Trophoblast cell (in vitro differentiated cells and primary cell): ENCODE data around the gene WDR20.

Source experiments
- DNase-seq, 2 donors: peaks; one replicate each; pipeline ENCODE4 v3.0.0-alpha.2; 2016
- H2AFZ ChIP-seq: 2 replicates; pipeline ENCODE4 v1.6.1; 2013; ENCODE audit warnings: low read length, moderate library complexity, mild to moderate bottlenecking; ENCODE audit not compliant: insufficient read depth, poor library complexity
- H2AK5ac ChIP-seq: 2 replicates; pipeline ENCODE4 v1.6.1; 2013; ENCODE audit warnings: mild to moderate bottlenecking, low read length
- H2BK120ac ChIP-seq: 2 replicates; pipeline ENCODE4 v1.6.1; 2013; ENCODE audit warnings: low read length, mild to moderate bottlenecking, moderate library complexity; ENCODE audit not compliant: insufficient read depth, poor library complexity
- H2BK12ac ChIP-seq: 2 replicates; pipeline ENCODE4 v1.6.1; 2013; ENCODE audit warnings: mild to moderate bottlenecking, low read length, moderate library complexity
- H2BK5ac ChIP-seq: 2 replicates; pipeline ENCODE4 v1.6.1; 2013; ENCODE audit warnings: low read length, low read depth, moderate library complexity, mild to moderate bottlenecking; ENCODE audit not compliant: poor library complexity
- H3K14ac ChIP-seq: 2 replicates; pipeline ENCODE4 v1.6.1; 2013; ENCODE audit warnings: mild to moderate bottlenecking, low read length
- H3K18ac ChIP-seq: 2 replicates; pipeline ENCODE4 v1.6.1; 2013; ENCODE audit warnings: mild to moderate bottlenecking, low read length
- H3K23ac ChIP-seq: 2 replicates; pipeline ENCODE4 v1.6.1; 2013; ENCODE audit warnings: low read length
- H3K27ac ChIP-seq: 2 replicates; pipeline ENCODE4 v1.5.1; 2013; ENCODE audit warnings: low read depth, mild to moderate bottlenecking, inconsistent platforms, low read length, moderate library complexity
- H3K27me3 ChIP-seq: 2 replicates; pipeline ENCODE4 v1.6.1; 2013; ENCODE audit warnings: inconsistent platforms, mild to moderate bottlenecking, low read length, moderate library complexity; ENCODE audit not compliant: insufficient read depth
- H3K36me3 ChIP-seq, 2 experiments: 1 replicate in 1 of 2; 2 replicates in 1 of 2; pipeline ENCODE4 v1.6.1; 2013; ENCODE audit warnings: low read length in 2 of 2, mild to moderate bottlenecking in 2 of 2, moderate library complexity in 1 of 2; ENCODE audit not compliant: insufficient read depth in 2 of 2, control insufficient read depth in 1 of 2
- H3K4ac ChIP-seq: 2 replicates; pipeline ENCODE4 v1.6.1; 2013; ENCODE audit warnings: low read depth, mild to moderate bottlenecking, low read length, moderate library complexity
- H3K4me1 ChIP-seq, 2 experiments: 1 replicate in 1 of 2; 2 replicates in 1 of 2; pipeline ENCODE4 v1.6.1; 2013; ENCODE audit warnings: low read length in 2 of 2, mild to moderate bottlenecking in 2 of 2, moderate library complexity in 1 of 2; ENCODE audit not compliant: insufficient read depth in 2 of 2, control insufficient read depth in 1 of 2
- H3K4me2 ChIP-seq: 2 replicates; pipeline ENCODE4 v1.6.1; 2013; ENCODE audit warnings: inconsistent platforms, mild to moderate bottlenecking, low read length, moderate library complexity
- H3K4me3 ChIP-seq: 2 replicates; pipeline ENCODE4 v1.5.1; 2013; ENCODE audit warnings: mild to moderate bottlenecking, low read depth, low read length, inconsistent platforms
- H3K79me1 ChIP-seq: one replicate; pipeline ENCODE4 v1.6.1; 2013; ENCODE audit warnings: low read length
- H3K79me2 ChIP-seq: 2 replicates; pipeline ENCODE4 v1.6.1; 2013; ENCODE audit warnings: low read length, mild to moderate bottlenecking; ENCODE audit not compliant: control insufficient read depth, insufficient read depth, poor library complexity
- H3K9ac ChIP-seq: 2 replicates; pipeline ENCODE4 v1.6.1; 2013; ENCODE audit warnings: mild to moderate bottlenecking, low read length
- H3K9me3 ChIP-seq: 2 replicates; pipeline ENCODE4 v1.6.1; 2013; ENCODE audit warnings: low read depth, mild to moderate bottlenecking, control low read depth, inconsistent platforms, low read length; ENCODE audit not compliant: insufficient read depth
- H4K12ac ChIP-seq: 2 replicates; pipeline ENCODE4 v1.6.1; 2013; ENCODE audit warnings: low read depth, mild to moderate bottlenecking, low read length, moderate library complexity
- H4K8ac ChIP-seq: 2 replicates; pipeline ENCODE4 v1.6.1; 2013; ENCODE audit warnings: low read depth, mild to moderate bottlenecking, low read length, moderate library complexity
- H4K91ac ChIP-seq: one replicate; pipeline ENCODE4 v1.6.1; 2013; ENCODE audit warnings: low read depth, mild to moderate bottlenecking, low read length, moderate library complexity
- WGBS: extraction: QIAGEN DNeasy Blood & Tissue Kit; methylation state at CpG from one replicate; pipeline ENCODE4 v1.1.7; 2013; ENCODE audit warnings: missing lambda C conversion rate; ENCODE audit not compliant: insufficient read length, insufficient coverage; ENCODE audit errors: extremely low coverage; 5-methylcytosine and 5-hydroxymethylcytosine counted together

Gene WDR20

DNA sequence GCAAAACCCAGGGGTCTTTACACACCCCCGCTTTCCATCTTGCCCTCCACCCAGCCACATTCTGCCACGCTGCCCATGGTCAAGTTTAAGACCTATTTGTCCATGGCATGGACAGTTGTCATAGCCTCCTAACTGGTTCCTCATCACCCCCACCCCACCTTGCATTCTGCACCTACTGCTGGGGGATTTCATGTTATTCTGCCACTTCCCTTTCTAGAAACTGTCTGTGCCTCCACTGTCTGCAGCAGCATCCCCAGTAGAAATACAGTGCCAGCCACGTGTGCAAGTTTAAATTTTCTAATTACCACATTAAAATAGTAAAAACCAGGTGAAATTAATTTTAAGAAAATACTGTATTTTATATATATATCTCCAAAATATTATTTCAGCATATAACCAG, 63.2 kb downstream of the WDR20 start:
- no peak for DNase-seq
- H3K27ac ChIP-seq = no peak overlapping the region
- H3K14ac ChIP-seq = no peak overlapping the region
- no peak overlapping the region for H2BK120ac ChIP-seq
- H2AFZ ChIP-seq = no peak overlapping the region
- H3K4me2 ChIP-seq = no peak overlapping the region
- H3K4ac ChIP-seq = no peak overlapping the region
- no CpG with 5 or more reads among the region's 3 CpGs for WGBS
- H3K9me3 ChIP-seq = peaks cover 7% of the 10 kb centered on the region
- H3K9ac ChIP-seq = no peak overlapping the region
- H3K27me3 ChIP-seq = no peaks in the 10 kb centered on the region
- no peaks in the 10 kb centered on the region for H3K79me2 ChIP-seq
- no peaks in the 10 kb centered on the region for H3K79me1 ChIP-seq
- no peak overlapping the region for H2BK5ac ChIP-seq
- H3K36me3 ChIP-seq = peaks cover 29 to 40% of the 10 kb centered on the region in 2 experiments
- no peak overlapping the region for H3K18ac ChIP-seq
- no peak overlapping the region for H2BK12ac ChIP-seq
- H4K8ac ChIP-seq = no peak overlapping the region
- H3K23ac ChIP-seq = no peak overlapping the region
- no peak overlapping the region for H2AK5ac ChIP-seq
- H3K4me3 ChIP-seq = no peak overlapping the region
- no peak overlapping the region for H4K12ac ChIP-seq
- H3K4me1 ChIP-seq = no peaks in the 10 kb centered on the region
- no peak overlapping the region for H4K91ac ChIP-seq

DNA sequence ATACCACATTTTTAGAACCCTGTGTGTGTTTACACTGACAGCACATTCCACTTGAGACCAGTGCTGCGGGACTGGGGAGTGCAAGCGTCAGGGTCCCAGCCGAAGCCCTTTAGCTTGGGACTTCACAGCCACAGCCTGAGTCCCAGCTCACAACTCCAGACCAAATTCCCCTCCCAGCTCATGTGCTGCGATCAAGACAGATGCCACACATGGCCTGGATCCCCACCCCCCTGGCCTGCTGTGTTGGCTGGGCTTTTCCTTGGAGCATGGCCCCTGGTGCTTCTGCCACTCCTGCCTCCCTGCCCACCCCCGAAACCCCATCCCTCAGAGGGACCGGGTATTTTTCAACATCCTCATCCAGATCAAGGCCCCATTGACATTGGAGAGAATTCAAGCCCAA, 63.7 kb downstream of the WDR20 start:
- no peak overlapping the region for H4K12ac ChIP-seq
- DNase-seq = no peak
- no peak overlapping the region for H3K4me3 ChIP-seq
- H3K4me1 ChIP-seq = no peaks in the 10 kb centered on the region
- no CpG with 5 or more reads among the region's 6 CpGs for WGBS
- H2BK12ac ChIP-seq = no peak overlapping the region
- H3K79me1 ChIP-seq = no peaks in the 10 kb centered on the region
- H3K36me3 ChIP-seq = peaks cover 30 to 40% of the 10 kb centered on the region in 2 experiments
- H3K4me2 ChIP-seq = no peak overlapping the region
- no peak overlapping the region for H2BK120ac ChIP-seq
- no peak overlapping the region for H3K23ac ChIP-seq
- no peak overlapping the region for H3K4ac ChIP-seq
- H3K27me3 ChIP-seq = no peaks in the 10 kb centered on the region
- no peak overlapping the region for H3K18ac ChIP-seq
- no peak overlapping the region for H4K8ac ChIP-seq
- H2AK5ac ChIP-seq = no peak overlapping the region
- H3K27ac ChIP-seq = no peak overlapping the region
- H4K91ac ChIP-seq = no peak overlapping the region
- no peak overlapping the region for H3K14ac ChIP-seq
- no peak overlapping the region for H2BK5ac ChIP-seq
- H3K79me2 ChIP-seq = no peaks in the 10 kb centered on the region
- no peak overlapping the region for H3K9ac ChIP-seq
- H3K9me3 ChIP-seq = peaks cover 7% of the 10 kb centered on the region
- H2AFZ ChIP-seq = no peak overlapping the region

DNA sequence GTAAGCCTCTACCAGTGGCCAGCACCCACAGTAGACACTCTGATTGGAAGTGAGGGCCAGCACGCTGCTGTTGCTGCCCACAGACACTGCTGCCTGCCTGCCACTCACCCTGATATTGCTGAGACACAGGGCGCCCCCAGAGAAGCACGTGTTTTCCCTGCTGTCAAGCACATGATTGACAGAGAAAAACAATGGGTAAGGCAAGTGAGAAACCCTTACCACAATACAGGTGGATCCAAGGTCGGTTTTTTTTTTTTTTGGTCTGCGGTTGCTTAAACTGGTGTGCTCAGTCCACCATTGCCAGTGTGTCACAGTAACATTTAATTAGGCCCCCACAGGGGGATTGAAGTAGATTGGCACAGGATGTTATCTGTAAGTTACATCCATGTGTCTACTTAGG, 65.9 kb downstream of the WDR20 start:
- no peak overlapping the region for H4K12ac ChIP-seq
- H3K9me3 ChIP-seq = peaks cover 5% of the 10 kb centered on the region
- no peak overlapping the region for H2AK5ac ChIP-seq
- no peak overlapping the region for H4K91ac ChIP-seq
- no peak overlapping the region for H3K9ac ChIP-seq
- H3K79me2 ChIP-seq = no peaks in the 10 kb centered on the region
- no peaks in the 10 kb centered on the region for H3K4me1 ChIP-seq
- no peak overlapping the region for H3K4ac ChIP-seq
- DNase-seq = no peak
- no peak overlapping the region for H2AFZ ChIP-seq
- no peak overlapping the region for H3K23ac ChIP-seq
- H3K27ac ChIP-seq = no peak overlapping the region
- no peak overlapping the region for H2BK120ac ChIP-seq
- H3K4me2 ChIP-seq = no peak overlapping the region
- no CpG with 5 or more reads among the region's 5 CpGs for WGBS
- H3K18ac ChIP-seq = no peak overlapping the region
- no peak overlapping the region for H2BK5ac ChIP-seq
- H3K27me3 ChIP-seq = no peaks in the 10 kb centered on the region
- no peak overlapping the region for H2BK12ac ChIP-seq
- no peak overlapping the region for H3K14ac ChIP-seq
- no peak overlapping the region for H3K4me3 ChIP-seq
- H3K79me1 ChIP-seq = no peaks in the 10 kb centered on the region
- H3K36me3 ChIP-seq = peaks cover 32 to 40% of the 10 kb centered on the region in 2 experiments
- H4K8ac ChIP-seq = no peak overlapping the region

DNA sequence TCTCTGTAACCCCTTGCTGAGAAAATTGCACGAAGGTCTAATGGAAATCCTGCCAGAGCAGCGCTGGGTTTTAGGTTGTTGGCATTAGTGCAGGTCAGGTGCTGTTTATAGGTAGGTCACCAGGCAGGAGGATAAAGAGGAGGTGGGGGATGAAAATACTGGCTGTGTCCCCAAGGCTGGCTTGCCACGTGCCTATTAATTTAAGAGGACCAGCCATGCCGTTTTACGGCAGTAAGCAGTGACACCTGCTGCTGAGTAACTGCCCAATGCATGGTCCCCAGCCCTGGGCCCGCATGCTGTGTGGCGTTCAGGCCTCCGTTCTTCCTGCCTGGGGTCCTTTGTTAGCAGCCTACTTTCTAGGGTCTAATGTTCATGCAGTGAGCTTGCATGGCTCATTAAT, 67.2 kb downstream of the WDR20 start:
- Histone ChIP-seq H3K4me2 (no peak overlapping the region), H3K27me3 (no peaks in the 10 kb centered on the region), H3K9ac (no peak overlapping the region), H2BK120ac (no peak overlapping the region), H3K23ac (no peak overlapping the region), H3K4me1 (no peaks in the 10 kb centered on the region), H4K8ac (no peak overlapping the region), H4K91ac (no peak overlapping the region), H2AFZ (no peak overlapping the region), H3K79me1 (no peaks in the 10 kb centered on the region), H3K27ac (no peak overlapping the region), H2BK12ac (no peak overlapping the region), H3K9me3 (peaks cover 3% of the 10 kb centered on the region), H4K12ac (no peak overlapping the region), H3K14ac (no peak overlapping the region), H2BK5ac (no peak overlapping the region), H3K4me3 (no peak overlapping the region), H3K4ac (no peak overlapping the region), H2AK5ac (no peak overlapping the region), H3K36me3 (peaks cover 34 to 41% of the 10 kb centered on the region in 2 experiments), H3K18ac (no peak overlapping the region), H3K79me2 (no peaks in the 10 kb centered on the region)
- no peak for DNase-seq
- no CpG with 5 or more reads among the region's 8 CpGs for WGBS
